Naive thymus-derived CD4-positive, alpha-beta T cell (primary cell): ENCODE data around the gene SIGMAR1. TPM values are rescaled to one million over a fixed set of nuclear protein-coding genes. Genes with fewer than 3 reads are reported as not detected.

Experiments
- ATAC-seq: fragments of 150-1000 bp; cut with Tn5 transposase; 2 replicates; pipeline ENCODE4 v1.10.0; 2021; ENCODE audit warnings: mild to moderate bottlenecking, moderate library complexity
- CTCF ChIA-PET: fragments of 350-600 bp; sonication (Branson Sonifier 250); formaldehyde crosslinking; loops from one replicate; lab custom pipeline; 2021; ENCODE audit warnings: antibody characterized with exemption; lab: Charles Lee
- POLR2A ChIA-PET: fragments of 350-600 bp; sonication (Branson Sonifier 250); formaldehyde crosslinking; loops from one replicate; lab custom pipeline; 2021; ENCODE audit warnings: antibody characterized with exemption, inconsistent platforms; lab: Charles Lee
- DNase-seq, 9 donors: peaks; one replicate each; pipeline versions ENCODE4 v3.0.0 to v3.0.0-alpha.2; 2020 to 2022; ENCODE audit warnings: mixed read lengths in 1 of 9
- H3K27ac ChIP-seq: one replicate; pipeline ENCODE4 v1.7.0; 2013; ENCODE audit warnings: mild to moderate bottlenecking, low read depth, low read length, moderate library complexity
- H3K27me3 ChIP-seq, 2 donors: one replicate each; pipeline ENCODE4 v1.7.0; 2013; ENCODE audit warnings: low read length in 2 of 2, mild to moderate bottlenecking in 2 of 2, moderate library complexity in 2 of 2; ENCODE audit not compliant: control insufficient read depth in 2 of 2, insufficient read depth in 2 of 2
- H3K36me3 ChIP-seq, 3 experiments: 1 replicate in 2 of 3; 2 replicates in 1 of 3; pipeline ENCODE4 v1.7.0; 2013; ENCODE audit warnings: low read length in 3 of 3, mild to moderate bottlenecking in 3 of 3, moderate library complexity in 1 of 3; ENCODE audit not compliant: insufficient read depth in 3 of 3, control insufficient read depth in 2 of 3
- H3K4me1 ChIP-seq, 2 donors: one replicate each; pipeline ENCODE4 v1.7.0; 2013; ENCODE audit warnings: low read length in 2 of 2, mild to moderate bottlenecking in 2 of 2, moderate library complexity in 1 of 2; ENCODE audit not compliant: control insufficient read depth in 2 of 2, insufficient read depth in 2 of 2
- H3K4me3 ChIP-seq: 2 replicates; pipeline ENCODE4 v1.7.0; 2013; ENCODE audit warnings: mild to moderate bottlenecking, low read length
- H3K9me3 ChIP-seq, 3 experiments: 1 replicate in 2 of 3; 2 replicates in 1 of 3; pipeline ENCODE4 v1.7.0; 2013; ENCODE audit warnings: low read length in 3 of 3; ENCODE audit not compliant: control insufficient read depth in 2 of 3
- H3K27ac Mint-ChIP-seq, 9 donors: one replicate each; pipeline ENCODE4 v1.8.0; 2020 to 2022; ENCODE audit warnings: mixed read lengths in 9 of 9, mild to moderate bottlenecking in 8 of 9, moderate library complexity in 5 of 9, inconsistent platforms in 2 of 9
- H3K27me3 Mint-ChIP-seq, 5 donors: one replicate each; pipeline ENCODE4 v1.8.0; 2021 to 2022; ENCODE audit warnings: mixed read lengths in 5 of 5, mild to moderate bottlenecking in 1 of 5
- H3K36me3 Mint-ChIP-seq, 5 donors: one replicate each; pipeline ENCODE4 v1.8.0; 2020 to 2022; ENCODE audit warnings: mixed read lengths in 5 of 5, mild to moderate bottlenecking in 3 of 5, inconsistent platforms in 1 of 5
- H3K4me1 Mint-ChIP-seq, 7 donors: one replicate each; pipeline ENCODE4 v1.8.0; 2020 to 2022; ENCODE audit warnings: mixed read lengths in 7 of 7, mild to moderate bottlenecking in 3 of 7, inconsistent platforms in 1 of 7
- H3K4me3 Mint-ChIP-seq, 10 donors: one replicate each; pipeline ENCODE4 v1.8.0; 2020 to 2022; ENCODE audit warnings: mild to moderate bottlenecking in 10 of 10, mixed read lengths in 10 of 10, moderate library complexity in 6 of 10, inconsistent platforms in 2 of 10
- H3K9me3 Mint-ChIP-seq, 11 donors: one replicate each; pipeline ENCODE4 v1.8.0; 2020 to 2022; ENCODE audit warnings: mixed read lengths in 11 of 11, mild to moderate bottlenecking in 4 of 11, inconsistent platforms in 1 of 11, moderate library complexity in 1 of 11
- intact Hi-C, 2 donors: fragments of 100-400 bp; cut with micrococcal nuclease; formaldehyde crosslinking; loops; one replicate each; pipeline ENCODE4 v1.15.1; 2023
- polyA plus RNA-seq, 2 donors: library from polyadenylated mRNA; unstranded; fragments of 300-500 nt; fragmentation: Illumina TruSeq; gene quantifications; one replicate each; pipeline ENCODE4 v1.2.3, GENCODE V29; 2021
- total RNA-seq, 6 experiments: library from RNA in 5 of 6; stranded (reverse) in 5 of 6; gene quantifications; 1 replicate in 5 of 6; 2 replicates in 1 of 6; pipeline ENCODE4 v1.2.3 and lab custom pipeline; 2021 to 2026

SIGMAR1 gene
- total and polyA plus RNA-seq, 7 experiments from 2014 or later = 20.7 to 102 (median 52.8) TPM

DNA sequence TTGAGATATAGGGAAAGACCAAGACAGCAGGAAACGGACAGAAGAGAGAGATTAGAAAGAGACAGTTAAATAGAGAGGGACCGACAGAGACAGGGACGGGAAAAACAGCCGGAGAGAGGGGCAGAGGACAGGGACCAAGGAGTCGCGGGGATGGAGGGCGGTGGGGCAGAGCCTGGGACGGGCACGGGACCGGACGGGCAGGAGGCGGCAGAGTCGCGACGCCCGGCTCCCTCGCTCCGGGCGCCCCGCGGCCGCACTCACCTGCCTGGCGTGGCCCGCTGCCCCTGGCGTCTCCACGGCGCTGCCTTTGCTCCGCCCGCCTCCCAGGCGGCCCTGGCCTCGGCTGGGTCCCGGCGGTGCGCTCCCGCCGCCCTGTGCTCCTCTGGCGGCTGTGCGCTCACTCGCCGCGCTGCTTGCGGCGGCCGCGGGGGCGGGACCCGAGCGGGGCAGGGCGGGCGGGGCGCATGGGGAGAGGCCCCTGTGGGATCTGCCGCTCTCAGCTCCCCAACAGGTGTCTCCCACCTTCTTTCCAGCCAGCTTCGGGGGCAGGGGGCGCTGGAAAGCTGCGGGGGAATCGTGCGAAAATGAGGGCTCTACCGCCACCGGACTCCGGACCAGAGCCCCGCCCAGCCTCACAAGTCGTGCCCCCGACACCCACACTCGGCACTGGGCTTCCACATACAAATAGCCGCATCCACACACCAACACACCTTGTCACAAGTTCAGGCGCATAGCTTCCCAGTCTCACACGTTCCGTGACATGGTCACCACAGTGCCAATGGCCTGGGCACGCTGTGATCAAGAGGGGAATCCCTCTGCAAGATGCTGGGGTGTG lies 8.7 kb downstream of the SIGMAR1 start, which contains the start of gene ARID3C:
TSS of gene ARID3C (minus strand) at position 411 of the 835 bp plus-strand sequence. CDS start 1,052 bp downstream, outside the sequence.
- no peak within 1 kb of the TSS for H3K27ac ChIP-seq
- Mint-ChIP-seq H3K4me3 (peak within 1 kb of the TSS; percentile 81 to 96 (median 90)), H3K4me1 (peaks cover 15 to 39% (median 21%) of the 10 kb centered on the region in 7 donors), H3K36me3 (peaks cover 0 to 5% (median 4%) of the 10 kb centered on the region in 5 donors), H3K9me3 (peaks cover 0 to 1% (median 0%) of the 10 kb centered on the region in 11 donors), H3K27me3 (peaks cover 41 to 67% (median 56%) of the 10 kb centered on the region in 5 donors), H3K27ac (peak within 1 kb of the TSS in 5 of 9 donors; percentile 26 to 69 (median 60))
- peak; percentile 83 for ATAC-seq
- H3K4me3 ChIP-seq = peak within 1 kb of the TSS; percentile 55
- no peaks in the 10 kb centered on the region for H3K9me3 ChIP-seq
- H3K27me3 ChIP-seq = peaks cover 15 to 43% of the 10 kb centered on the region in 2 donors
- H3K4me1 ChIP-seq = peaks cover 9 to 17% of the 10 kb centered on the region in 2 donors
- ChIA-PET CTCF (no interaction called here), POLR2A (interaction anchor here (0.5 to 2.7 kb wide), 6 partner anchors 8 to 1247 kb away, joined by 3 to 7 read pairs (median 4); partner anchors contain the start of genes DCTN3, RPP25L and SIGMAR1)
- peak in 4 of 9 donors; percentile 27 to 61 (median 32) for DNase-seq
- no peaks in the 10 kb centered on the region for H3K36me3 ChIP-seq
- intact Hi-C loops = no loop called here

DNA sequence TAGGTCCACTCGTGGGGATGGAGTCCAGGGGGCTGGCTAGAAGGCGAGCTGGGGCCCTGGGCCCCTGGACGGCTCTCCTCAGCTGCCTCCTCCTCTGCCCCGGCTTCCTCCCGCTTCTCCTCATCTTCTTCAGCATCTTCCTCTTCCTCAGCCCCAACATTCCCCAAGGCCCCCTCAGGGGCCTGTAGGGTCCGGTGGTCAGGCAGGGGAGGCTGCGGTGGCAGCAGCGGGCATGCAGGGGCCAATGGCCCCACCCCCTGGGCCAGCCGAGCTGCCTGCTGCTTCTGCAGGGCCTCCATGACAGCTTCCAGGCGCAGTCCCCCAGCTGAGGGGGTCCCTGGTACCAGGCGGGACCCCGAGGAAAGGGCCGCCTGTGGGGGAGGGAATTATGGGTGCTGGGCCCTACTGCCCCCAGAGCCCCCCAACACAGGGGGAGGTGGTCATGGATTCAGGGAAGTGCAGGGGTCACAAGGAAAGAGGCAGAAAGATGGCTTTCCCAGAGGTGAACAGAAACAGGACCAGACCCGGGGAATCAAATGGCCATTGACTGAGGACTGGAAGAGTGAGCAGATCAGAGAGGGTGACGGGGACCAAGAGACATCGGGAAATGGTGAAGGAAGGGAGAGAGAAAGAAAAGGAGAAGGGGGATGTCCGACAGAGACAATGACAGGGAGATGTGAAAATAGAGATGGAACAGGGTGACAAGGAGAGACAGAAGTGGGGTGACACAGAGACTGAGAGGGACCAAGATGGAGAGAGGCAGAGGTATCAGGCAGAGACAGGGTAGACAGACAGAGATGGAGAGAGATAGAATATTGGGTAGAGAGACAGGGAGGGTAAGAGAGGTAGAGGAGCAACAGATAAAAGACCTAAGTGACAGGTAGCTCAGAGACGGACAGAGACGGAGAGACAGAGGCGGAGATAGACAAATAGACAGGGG lies 9.6 kb downstream of the SIGMAR1 start:
- H3K36me3 ChIP-seq = no peaks in the 10 kb centered on the region
- Mint-ChIP-seq H3K27me3 (peaks cover 44 to 73% (median 63%) of the 10 kb centered on the region in 5 donors), H3K4me1 (peaks cover 16 to 41% (median 24%) of the 10 kb centered on the region in 7 donors), H3K36me3 (peaks cover 0 to 7% (median 4%) of the 10 kb centered on the region in 5 donors), H3K4me3 (peak overlapping the region; percentile 75 to 96 (median 88)), H3K27ac (peak overlapping the region in 5 of 9 donors; percentile 26 to 69 (median 60)), H3K9me3 (peaks cover 0 to 2% (median 0%) of the 10 kb centered on the region in 11 donors)
- ATAC-seq (no peak), DNase-seq (no peak)
- H3K4me3 ChIP-seq = peak overlapping the region; percentile 51
- no peak overlapping the region for H3K27ac ChIP-seq
- no peaks in the 10 kb centered on the region for H3K9me3 ChIP-seq
- peaks cover 9 to 26% of the 10 kb centered on the region in 2 donors for H3K4me1 ChIP-seq
- ChIA-PET CTCF (no interaction called here), POLR2A (interaction anchor here (0.8 to 2.7 kb wide), 2 partner anchors 9 to 14 kb away, joined by 3 to 6 read pairs; partner anchors contain the start of gene SIGMAR1)
- peaks cover 15 to 51% of the 10 kb centered on the region in 2 donors for H3K27me3 ChIP-seq
- intact Hi-C loops = no loop called here

DNA sequence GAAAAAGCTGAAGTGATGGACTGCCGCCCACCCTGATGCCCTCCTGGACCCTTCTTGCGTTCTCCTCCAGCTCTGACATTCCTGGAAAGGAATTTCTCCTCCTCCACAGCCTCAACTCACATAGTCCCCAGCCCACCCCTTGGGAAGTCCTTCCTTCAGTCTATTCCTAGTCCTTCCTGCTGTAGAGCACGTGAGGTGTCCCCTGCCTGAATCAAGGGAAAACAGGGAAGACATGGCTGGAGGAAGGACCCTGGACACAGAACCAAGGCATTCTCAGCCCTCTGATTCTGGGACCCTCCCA lies 12.5 kb downstream of the SIGMAR1 start:
- H3K36me3 ChIP-seq = no peaks in the 10 kb centered on the region
- peaks cover 15 to 65% of the 10 kb centered on the region in 2 donors for H3K27me3 ChIP-seq
- ChIA-PET POLR2A (interaction anchor here (0.8 to 7.3 kb wide), 2 partner anchors 10 to 11 kb away, joined by 3 to 99 read pairs; partner anchors contain the start of gene SIGMAR1), CTCF (interaction anchor here (0.6 to 1.8 kb wide), 3 partner anchors 10 to 56 kb away, joined by 3 to 5 read pairs (median 5); partner anchors contain the start of gene RPP25L)
- Mint-ChIP-seq H3K36me3 (peaks cover 0 to 5% (median 4%) of the 10 kb centered on the region in 5 donors), H3K4me3 (peak overlapping the region in 1 of 10 donors; percentile 11), H3K4me1 (peaks cover 22 to 49% (median 31%) of the 10 kb centered on the region in 7 donors), H3K9me3 (peaks cover 0 to 2% (median 0%) of the 10 kb centered on the region in 11 donors), H3K27ac (no peak overlapping the region), H3K27me3 (peaks cover 59 to 85% (median 72%) of the 10 kb centered on the region in 5 donors)
- no peak overlapping the region for H3K4me3 ChIP-seq
- no peaks in the 10 kb centered on the region for H3K9me3 ChIP-seq
- intact Hi-C loops = no loop called here
- ATAC-seq (no peak), DNase-seq (no peak)
- H3K27ac ChIP-seq = no peak overlapping the region
- H3K4me1 ChIP-seq = peaks cover 14 to 33% of the 10 kb centered on the region in 2 donors

- no peak overlapping the region for H3K27ac Mint-ChIP-seq
- no peak overlapping the region for H3K4me3 ChIP-seq
- ATAC-seq (no peak), DNase-seq (no peak)
- H3K27me3 Mint-ChIP-seq = peaks cover 56 to 80% (median 67%) of the 10 kb centered on the region in 5 donors
- peaks cover 15 to 65% of the 10 kb centered on the region in 2 donors for H3K27me3 ChIP-seq
- ChIA-PET POLR2A (interaction anchor here (0.8 to 7.3 kb wide), 2 partner anchors 10 to 12 kb away, joined by 3 to 99 read pairs; partner anchors contain the start of gene SIGMAR1), CTCF (interaction anchor here (0.6 to 1.8 kb wide), 3 partner anchors 9 to 56 kb away, joined by 3 to 5 read pairs (median 4); partner anchors contain the start of gene RPP25L)
- H3K4me3 Mint-ChIP-seq = peak overlapping the region in 3 of 10 donors; percentile 11 to 62 (median 56)
- peaks cover 0 to 5% (median 4%) of the 10 kb centered on the region in 5 donors for H3K36me3 Mint-ChIP-seq
- no peaks in the 10 kb centered on the region for H3K9me3 ChIP-seq
- H3K27ac ChIP-seq = no peak overlapping the region
- H3K9me3 Mint-ChIP-seq = peaks cover 0 to 2% (median 0%) of the 10 kb centered on the region in 11 donors
- peaks cover 25 to 50% (median 36%) of the 10 kb centered on the region in 7 donors for H3K4me1 Mint-ChIP-seq
- peaks cover 17 to 36% of the 10 kb centered on the region in 2 donors for H3K4me1 ChIP-seq
- intact Hi-C loops = no loop called here
- H3K36me3 ChIP-seq = no peaks in the 10 kb centered on the region
Observed at GRCh38 chr9:34624475-34625185, 13.0 kb downstream of the SIGMAR1 start.

GRCh38 chr9:34623374-34624235 lies 14.0 kb downstream of the SIGMAR1 start:
- H3K4me3 ChIP-seq = no peak overlapping the region
- no peak overlapping the region for H3K27ac ChIP-seq
- POLR2A ChIA-PET = interaction anchor here (0.7 to 7.3 kb wide), 3 partner anchors 13 to 37 kb away, joined by 4 to 99 read pairs (median 4); partner anchors contain the start of genes GALT and SIGMAR1
- intact Hi-C loops = no loop called here
- DNase-seq = peak in 1 of 9 donors; percentile 17
- Mint-ChIP-seq H3K27me3 (peaks cover 48 to 72% (median 58%) of the 10 kb centered on the region in 5 donors), H3K9me3 (peaks cover 0 to 2% (median 0%) of the 10 kb centered on the region in 11 donors), H3K4me3 (peak overlapping the region; percentile 9 to 78 (median 58)), H3K27ac (no peak overlapping the region), H3K4me1 (peaks cover 29 to 52% (median 39%) of the 10 kb centered on the region in 7 donors), H3K36me3 (peaks cover 0 to 4% (median 2%) of the 10 kb centered on the region in 5 donors)
- ATAC-seq = no peak
- CTCF ChIA-PET = interaction anchor here (1.2 to 4.3 kb wide), 2 partner anchors 10 to 11 kb away, joined by 4 to 33 read pairs; no protein-coding TSS in a partner anchor
- peaks cover 15 to 59% of the 10 kb centered on the region in 2 donors for H3K27me3 ChIP-seq
- peaks cover 17 to 39% of the 10 kb centered on the region in 2 donors for H3K4me1 ChIP-seq
- H3K36me3 ChIP-seq = peaks cover 0 to 4% (median 0%) of the 10 kb centered on the region in 3 experiments
- no peaks in the 10 kb centered on the region for H3K9me3 ChIP-seq
